H7 (cell line): ENCODE results near the gene HCFC1R1. TPM values are rescaled to one million over a fixed set of nuclear protein-coding genes. Genes with fewer than 3 reads are reported as not detected.

Experiments used
- DNase-seq: peaks from one replicate; pipeline ENCODE4 v3.0.0; 2012
- H3K27me3 ChIP-seq: 2 replicates; pipeline ENCODE4 v1.6.0; 2011; ENCODE audit warnings: mild to moderate bottlenecking, low read length; ENCODE audit not compliant: control insufficient read depth, insufficient read depth
- H3K36me3 ChIP-seq: replicated peaks from 2 replicates; pipeline ENCODE4 v1.5.1; 2011; ENCODE audit warnings: low read length; ENCODE audit not compliant: control insufficient read depth, insufficient read depth
- H3K4me3 ChIP-seq: 2 replicates; pipeline ENCODE4 v1.5.1; 2011; ENCODE audit warnings: low read depth, mild to moderate bottlenecking, control low read depth, low read length, moderate library complexity; ENCODE audit not compliant: insufficient read depth
- total RNA-seq: library from RNA; depleted of rRNA; stranded (reverse); fragments of >200 nt; shearing (Covaris generic); gene quantifications from 2 replicates; pipeline ENCODE4 v1.2.3, GENCODE V29; 2014

Gene HCFC1R1
- total RNA-seq, 1 experiment from 2014 or later: 156 TPM

DNA sequence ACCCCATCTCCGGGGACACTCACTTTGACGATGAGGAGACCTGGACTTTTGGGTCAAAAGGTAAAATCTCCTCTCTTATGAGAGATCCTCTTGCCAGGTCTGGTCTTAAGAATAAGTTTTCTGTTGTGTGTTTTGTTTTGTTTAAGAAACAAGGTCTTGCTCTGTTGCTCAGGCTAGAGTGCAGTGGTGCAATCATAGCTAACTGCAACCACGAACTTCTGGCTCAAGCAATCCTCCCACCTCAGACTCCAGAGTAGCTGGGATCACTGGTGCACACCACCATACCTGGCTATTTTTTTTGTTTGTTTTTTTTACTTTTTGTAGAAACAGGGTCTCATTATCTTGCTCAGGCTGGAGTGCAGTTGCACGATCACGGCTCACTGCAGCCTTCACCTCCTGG is 26.7 kb upstream of the HCFC1R1 start:
- no peak for DNase-seq
- peaks cover 15% of the 10 kb centered on the region for H3K27me3 ChIP-seq
- H3K36me3 ChIP-seq: 0 out of 2 replicates have a peak, but pooled peaks cover 3% of the 10 kb centered on the region
- H3K4me3 ChIP-seq: no peak overlapping the region

GRCh38 chr16:3049921-3050481 is 26.3 kb upstream of the HCFC1R1 start:
- Histone ChIP-seq H3K4me3 (no peak overlapping the region), H3K27me3 (peaks cover 15% of the 10 kb centered on the region)
- DNase-seq: no peak

DNA sequence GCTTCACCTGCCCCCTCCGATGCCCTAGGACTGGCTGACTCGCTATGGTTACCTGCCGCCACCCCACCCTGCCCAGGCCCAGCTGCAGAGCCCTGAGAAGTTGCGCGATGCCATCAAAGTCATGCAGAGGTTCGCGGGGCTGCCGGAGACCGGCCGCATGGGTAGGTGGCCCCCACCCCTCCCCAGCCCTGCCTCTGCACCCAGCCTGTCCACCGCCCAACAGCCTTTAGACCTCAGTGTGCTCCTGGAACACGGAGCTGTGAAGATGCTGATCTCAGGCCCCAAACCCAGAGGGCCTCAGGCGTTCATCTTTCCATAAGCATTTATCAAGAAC is 23.6 kb upstream of the HCFC1R1 start:
- peak; percentile 88 for DNase-seq
- H3K4me3 ChIP-seq: peak overlapping the region; percentile 78
- 0 out of 2 replicates have a peak, but pooled peaks cover 3% of the 10 kb centered on the region for H3K36me3 ChIP-seq
- peaks cover 15% of the 10 kb centered on the region for H3K27me3 ChIP-seq

More at GRCh38 chr16:3049921-3050481, 26.3 kb upstream of the HCFC1R1 start:
- 0 out of 2 replicates have a peak, but pooled peaks cover 3% of the 10 kb centered on the region for H3K36me3 ChIP-seq

GRCh38 chr16:3046641-3047386 is 23.1 kb upstream of the HCFC1R1 start:
- DNase-seq: peak; percentile 92
- Histone ChIP-seq H3K27me3 (peaks cover 15% of the 10 kb centered on the region), H3K4me3 (peak overlapping the region; percentile 78), H3K36me3 (0 out of 2 replicates have a peak, but pooled peaks cover 3% of the 10 kb centered on the region)

DNA sequence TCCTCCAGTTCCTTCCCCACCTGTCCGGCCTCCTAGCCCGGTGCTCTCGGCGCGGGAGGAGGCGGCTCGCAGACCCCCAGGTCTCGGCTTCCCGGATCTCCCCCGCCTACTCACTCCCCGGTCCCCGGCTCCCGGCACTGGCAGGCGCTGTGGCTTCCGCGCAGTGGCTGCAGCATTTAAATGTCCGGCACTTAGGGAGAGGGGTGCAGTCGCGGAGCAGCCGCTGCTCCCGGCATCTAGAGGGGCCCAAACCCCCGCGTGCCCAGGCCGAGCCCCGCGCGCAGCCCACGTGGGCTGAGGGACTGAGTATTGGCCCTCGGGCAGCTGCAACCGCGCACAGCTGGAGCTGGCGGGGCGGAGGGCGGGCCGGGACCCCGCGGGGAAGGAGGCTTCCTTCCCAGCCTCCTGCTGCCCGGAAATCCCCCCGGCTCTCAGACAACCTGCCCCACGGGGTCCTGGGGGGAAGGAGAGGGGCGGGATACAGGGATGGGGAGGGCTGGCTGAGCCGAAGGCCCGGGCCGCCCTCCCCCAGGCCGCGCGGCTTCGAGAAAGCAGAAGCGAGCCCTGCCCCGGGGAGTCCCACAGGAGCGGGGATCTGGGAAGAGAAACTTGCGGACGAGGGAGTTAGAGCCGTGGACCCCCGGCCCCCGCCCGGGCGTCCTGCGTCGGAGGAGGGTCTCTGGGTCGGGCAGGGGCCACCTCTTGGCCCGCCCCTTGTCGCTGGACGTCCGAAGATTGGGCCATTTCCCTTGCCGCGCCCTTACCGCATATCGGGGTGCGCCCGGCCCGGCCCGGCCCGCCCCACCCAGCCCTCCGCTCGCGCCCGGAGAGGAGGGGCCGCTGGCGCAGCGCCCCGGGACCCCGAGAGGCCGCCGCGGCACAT is 22.3 kb upstream of the HCFC1R1 start, which contains the start of gene MMP25:
Gene MMP25 (plus strand): TSS at position 804 of the 883 bp plus-strand sequence. CDS start 357 bp downstream, outside the sequence.
- peaks cover 15% of the 10 kb centered on the region for H3K27me3 ChIP-seq
- peak within 1 kb of the TSS; percentile 78 for H3K4me3 ChIP-seq
- H3K36me3 ChIP-seq: 0 out of 2 replicates have a peak, but pooled peaks cover 1% of the 10 kb centered on the region
- peak; percentile 95 for DNase-seq

DNA sequence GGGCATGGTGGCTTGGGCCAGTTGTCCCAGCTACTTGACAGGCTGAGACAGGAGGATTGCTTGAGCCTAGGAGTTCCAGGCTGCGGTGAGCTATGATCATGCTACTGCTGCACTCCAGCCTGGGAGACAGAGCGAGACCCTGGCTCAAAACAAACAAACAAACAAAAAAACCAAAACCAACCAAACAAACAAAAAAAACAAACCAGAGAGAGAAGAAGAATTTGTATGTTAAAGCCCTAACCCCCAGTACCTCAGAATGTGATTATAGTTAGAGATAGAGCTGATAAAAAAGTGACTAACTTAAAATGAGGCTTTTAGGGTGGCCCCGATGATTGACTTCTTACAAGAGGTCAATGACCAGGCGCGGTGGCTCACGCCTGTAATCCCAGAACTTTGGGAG is 21.0 kb upstream of the HCFC1R1 start:
- H3K27me3 ChIP-seq: peaks cover 15% of the 10 kb centered on the region
- 0 out of 2 replicates have a peak, but pooled peaks cover 1% of the 10 kb centered on the region for H3K36me3 ChIP-seq
- no peak overlapping the region for H3K4me3 ChIP-seq
- no peak for DNase-seq

DNA sequence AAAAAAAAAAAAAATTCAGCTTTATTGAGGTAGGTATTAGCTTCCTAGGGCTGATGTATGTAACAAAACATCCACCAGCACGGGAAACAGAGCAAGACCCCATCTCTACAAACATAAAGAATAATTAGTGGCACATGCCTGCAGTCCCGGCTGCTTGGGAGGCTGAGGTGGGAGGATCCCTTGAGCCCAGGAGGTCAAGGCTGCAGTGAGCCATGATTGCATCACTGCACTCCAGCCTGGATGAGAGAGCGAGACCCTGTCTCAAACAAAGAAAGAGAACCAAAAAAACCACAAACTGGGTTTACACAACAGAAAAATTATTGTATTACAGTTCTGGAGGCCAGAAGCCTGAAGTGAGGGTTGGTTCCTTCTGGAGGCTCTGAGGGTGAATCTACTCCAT is 18.6 kb upstream of the HCFC1R1 start:
- Histone ChIP-seq H3K27me3 (peaks cover 17% of the 10 kb centered on the region), H3K4me3 (no peak overlapping the region), H3K36me3 (no peaks in the 10 kb centered on the region)
- DNase-seq: no peak

- Histone ChIP-seq H3K36me3 (no peaks in the 10 kb centered on the region; the same call in 1 of the 2 replicates), H3K27me3 (peaks cover 27% of the 10 kb centered on the region), H3K4me3 (no peak overlapping the region)
- DNase-seq: peak; percentile 45
These were observed 15.2 kb upstream of the HCFC1R1 start for GRCh38 chr16:3038896-3039295.

- H3K27me3 ChIP-seq: peaks cover 27% of the 10 kb centered on the region
- no peaks in the 10 kb centered on the region; the same call in 1 of the 2 replicates for H3K36me3 ChIP-seq
- DNase-seq: peak; percentile 87
- H3K4me3 ChIP-seq: no peak overlapping the region
These were observed 14.5 kb upstream of the HCFC1R1 start for GRCh38 chr16:3038256-3038655.

DNA sequence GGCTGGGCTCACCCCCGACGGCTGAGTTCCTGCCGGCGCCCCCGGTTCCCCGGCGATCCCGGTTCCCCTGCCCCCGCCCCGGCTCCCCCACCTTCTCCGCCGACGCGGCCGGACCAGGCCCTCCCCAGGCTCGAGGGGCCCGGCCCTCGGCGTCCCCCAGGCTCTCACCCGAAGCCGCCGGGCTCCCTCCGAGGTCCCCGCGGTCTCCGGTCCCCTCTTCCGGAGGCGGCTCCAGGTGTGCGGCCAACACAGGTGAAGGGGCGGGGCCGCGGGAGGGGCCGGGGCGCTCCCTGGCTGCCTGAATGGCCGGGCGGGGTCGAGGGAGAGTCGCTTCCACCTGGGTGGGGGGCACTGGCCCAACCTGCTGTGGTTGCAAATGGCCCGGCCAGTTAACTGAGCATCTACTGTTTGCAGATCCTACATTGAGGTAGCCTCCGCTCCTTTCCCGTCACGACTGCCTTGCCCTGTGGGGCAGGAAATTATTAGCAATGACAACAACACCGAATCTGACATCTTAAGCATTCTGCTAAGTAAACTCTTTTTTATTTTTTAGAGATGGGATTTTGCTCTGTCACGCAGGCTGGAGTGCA is 13.1 kb upstream of the HCFC1R1 start, which contains the start of gene BICDL2:
Gene BICDL2 (minus strand): TSS at position 219 of the 590 bp plus-strand sequence. CDS start 1,448 bp downstream, outside the sequence.
- peak; percentile 96 for DNase-seq
- H3K4me3 ChIP-seq: peak within 1 kb of the TSS; percentile 55
- H3K27me3 ChIP-seq: peaks cover 27% of the 10 kb centered on the region

GRCh38 chr16:3035972-3036725 is 12.4 kb upstream of the HCFC1R1 start:
- no peaks in the 10 kb centered on the region; the same call in 1 of the 2 replicates for H3K36me3 ChIP-seq
- peak overlapping the region; percentile 55 for H3K4me3 ChIP-seq
- peak; percentile 87 for DNase-seq
- peaks cover 27% of the 10 kb centered on the region for H3K27me3 ChIP-seq

More for the DNA sequence above, 13.1 kb upstream of the HCFC1R1 start, which contains the start of gene BICDL2:
- H3K36me3 ChIP-seq: no peaks in the 10 kb centered on the region; the same call in 1 of the 2 replicates

- peaks cover 29% of the 10 kb centered on the region for H3K27me3 ChIP-seq
- peak overlapping the region; percentile 55; the same call in 1 of the 2 replicates for H3K4me3 ChIP-seq
- DNase-seq: peak; percentile 61
- H3K36me3 ChIP-seq: no peaks in the 10 kb centered on the region; the same call in 1 of the 2 replicates
These were observed 11.7 kb upstream of the HCFC1R1 start for GRCh38 chr16:3035289-3035971.

- H3K36me3 ChIP-seq: no peaks in the 10 kb centered on the region; the same call in 1 of the 2 replicates
- DNase-seq: no peak
- H3K4me3 ChIP-seq: no peak overlapping the region
- H3K27me3 ChIP-seq: peaks cover 40% of the 10 kb centered on the region
These were observed 8.9 kb upstream of the HCFC1R1 start for GRCh38 chr16:3032624-3033023.
